GM06990 (cell line): ENCODE results near the gene NUP98.

Source experiments
- DNase-seq: peaks from one replicate; pipeline ENCODE4 v3.0.0-alpha.2; 2011; ENCODE audit not compliant: insufficient read length; ENCODE audit errors: extremely low read depth
- H3K27me3 ChIP-seq: replicated peaks from 2 replicates; pipeline ENCODE4 v1.6.0; 2011; ENCODE audit warnings: low read length; ENCODE audit not compliant: control insufficient read depth, insufficient read depth
- H3K36me3 ChIP-seq: 2 replicates; pipeline ENCODE4 v1.5.1; 2011; ENCODE audit warnings: low read length; ENCODE audit not compliant: control insufficient read depth, insufficient read depth
- H3K4me3 ChIP-seq: replicated peaks from 2 replicates; pipeline ENCODE4 v1.5.1; 2011; ENCODE audit warnings: low read depth, mild to moderate bottlenecking, control low read depth, low read length
- TF ChIP-seq, protein P1 (sequence below): IDR thresholded peaks from 2 replicates; pipeline ENCODE4 v1.5.1; 2011; ENCODE audit warnings: low read length, control low read depth, mild to moderate bottlenecking, inconsistent platforms; ENCODE audit not compliant: insufficient read depth, poor library complexity, severe bottlenecking

NUP98 gene

DNA sequence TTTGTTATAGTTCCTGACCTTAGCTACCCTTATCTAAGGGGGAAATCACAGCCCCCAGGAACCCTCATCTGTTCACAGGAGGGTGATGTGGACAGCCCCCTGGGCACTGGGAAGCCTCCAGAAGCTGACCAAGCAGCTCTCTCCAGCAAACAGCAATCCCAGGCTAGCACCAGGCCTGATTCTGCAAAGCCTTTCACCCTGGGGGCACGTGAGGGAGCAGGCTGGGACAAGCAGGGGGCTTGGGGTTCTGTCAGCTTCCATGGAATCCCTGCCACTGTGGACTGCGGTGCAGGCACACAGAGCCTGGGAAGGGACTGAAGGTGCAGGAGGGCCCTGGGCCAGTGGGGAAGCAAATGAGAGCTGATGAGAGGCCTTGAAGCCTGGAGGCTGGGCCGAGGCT, 13.1 kb upstream of the NUP98 start:
- TF ChIP-seq, protein P1, sequence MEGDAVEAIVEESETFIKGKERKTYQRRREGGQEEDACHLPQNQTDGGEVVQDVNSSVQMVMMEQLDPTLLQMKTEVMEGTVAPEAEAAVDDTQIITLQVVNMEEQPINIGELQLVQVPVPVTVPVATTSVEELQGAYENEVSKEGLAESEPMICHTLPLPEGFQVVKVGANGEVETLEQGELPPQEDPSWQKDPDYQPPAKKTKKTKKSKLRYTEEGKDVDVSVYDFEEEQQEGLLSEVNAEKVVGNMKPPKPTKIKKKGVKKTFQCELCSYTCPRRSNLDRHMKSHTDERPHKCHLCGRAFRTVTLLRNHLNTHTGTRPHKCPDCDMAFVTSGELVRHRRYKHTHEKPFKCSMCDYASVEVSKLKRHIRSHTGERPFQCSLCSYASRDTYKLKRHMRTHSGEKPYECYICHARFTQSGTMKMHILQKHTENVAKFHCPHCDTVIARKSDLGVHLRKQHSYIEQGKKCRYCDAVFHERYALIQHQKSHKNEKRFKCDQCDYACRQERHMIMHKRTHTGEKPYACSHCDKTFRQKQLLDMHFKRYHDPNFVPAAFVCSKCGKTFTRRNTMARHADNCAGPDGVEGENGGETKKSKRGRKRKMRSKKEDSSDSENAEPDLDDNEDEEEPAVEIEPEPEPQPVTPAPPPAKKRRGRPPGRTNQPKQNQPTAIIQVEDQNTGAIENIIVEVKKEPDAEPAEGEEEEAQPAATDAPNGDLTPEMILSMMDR = no peak
- DNase-seq = no peak
- no peak overlapping the region for H3K4me3 ChIP-seq
- no peaks in the 10 kb centered on the region for H3K27me3 ChIP-seq
- H3K36me3 ChIP-seq = no peaks in the 10 kb centered on the region

DNA sequence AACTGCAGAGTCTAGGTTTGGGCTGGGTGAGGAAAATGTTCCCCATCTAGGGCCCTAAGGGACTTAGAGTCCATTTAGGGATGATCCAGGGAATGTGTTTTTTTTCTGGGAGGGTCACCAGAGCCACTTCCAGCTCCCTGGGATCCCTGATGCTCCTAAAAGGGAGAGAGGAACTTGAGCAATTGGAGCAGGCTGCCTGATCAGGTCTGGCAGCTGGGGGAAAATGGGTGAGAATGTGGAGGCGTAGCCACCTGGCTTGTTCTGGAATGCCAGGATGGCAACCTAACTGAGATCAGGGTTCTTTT, 12.2 kb upstream of the NUP98 start:
- H3K4me3 ChIP-seq = no peak overlapping the region
- no peaks in the 10 kb centered on the region for H3K36me3 ChIP-seq
- TF ChIP-seq, protein P1 = no peak
- H3K27me3 ChIP-seq = no peaks in the 10 kb centered on the region
- no peak for DNase-seq

DNA sequence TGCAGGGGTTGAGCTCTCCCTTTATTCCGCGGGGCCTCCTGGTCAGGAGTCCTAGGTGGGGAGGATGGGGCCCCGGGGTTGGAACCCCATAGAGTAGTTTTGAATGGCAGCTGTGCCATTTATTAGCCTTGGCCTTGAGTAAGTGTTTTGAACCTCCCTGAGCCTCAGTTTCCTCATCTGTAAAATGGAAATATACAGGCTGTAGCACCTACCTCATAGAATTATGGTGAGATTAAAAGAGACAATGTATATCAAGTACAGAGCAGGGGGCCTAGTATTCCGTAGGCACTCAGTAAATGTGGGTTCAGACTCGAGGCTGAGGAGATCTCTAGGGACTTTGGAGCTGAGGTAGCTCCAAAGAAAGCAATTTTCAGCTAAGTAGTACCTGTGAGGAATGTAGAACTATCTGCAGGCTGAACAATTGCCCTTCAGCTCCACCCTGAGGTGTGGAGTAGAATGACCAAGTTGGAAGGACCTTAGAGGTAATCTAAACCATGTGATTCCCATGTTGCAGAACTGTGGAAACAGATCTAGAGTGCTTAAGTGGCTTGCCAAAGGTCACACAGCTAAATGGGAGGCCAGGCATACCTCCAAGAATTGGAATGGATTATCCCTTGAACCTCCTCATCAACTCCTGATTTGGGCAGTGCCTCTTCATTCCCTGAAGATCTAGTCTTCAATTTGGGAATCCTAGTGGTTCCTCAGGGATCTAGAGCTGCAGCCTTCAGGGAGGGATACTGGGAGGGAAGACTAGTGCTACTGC, 11.7 kb upstream of the NUP98 start:
- H3K36me3 ChIP-seq = no peaks in the 10 kb centered on the region
- TF ChIP-seq, protein P1 = peak; percentile 65
- H3K4me3 ChIP-seq = peak overlapping the region; percentile 63
- DNase-seq = no peak
- H3K27me3 ChIP-seq = no peaks in the 10 kb centered on the region

DNA sequence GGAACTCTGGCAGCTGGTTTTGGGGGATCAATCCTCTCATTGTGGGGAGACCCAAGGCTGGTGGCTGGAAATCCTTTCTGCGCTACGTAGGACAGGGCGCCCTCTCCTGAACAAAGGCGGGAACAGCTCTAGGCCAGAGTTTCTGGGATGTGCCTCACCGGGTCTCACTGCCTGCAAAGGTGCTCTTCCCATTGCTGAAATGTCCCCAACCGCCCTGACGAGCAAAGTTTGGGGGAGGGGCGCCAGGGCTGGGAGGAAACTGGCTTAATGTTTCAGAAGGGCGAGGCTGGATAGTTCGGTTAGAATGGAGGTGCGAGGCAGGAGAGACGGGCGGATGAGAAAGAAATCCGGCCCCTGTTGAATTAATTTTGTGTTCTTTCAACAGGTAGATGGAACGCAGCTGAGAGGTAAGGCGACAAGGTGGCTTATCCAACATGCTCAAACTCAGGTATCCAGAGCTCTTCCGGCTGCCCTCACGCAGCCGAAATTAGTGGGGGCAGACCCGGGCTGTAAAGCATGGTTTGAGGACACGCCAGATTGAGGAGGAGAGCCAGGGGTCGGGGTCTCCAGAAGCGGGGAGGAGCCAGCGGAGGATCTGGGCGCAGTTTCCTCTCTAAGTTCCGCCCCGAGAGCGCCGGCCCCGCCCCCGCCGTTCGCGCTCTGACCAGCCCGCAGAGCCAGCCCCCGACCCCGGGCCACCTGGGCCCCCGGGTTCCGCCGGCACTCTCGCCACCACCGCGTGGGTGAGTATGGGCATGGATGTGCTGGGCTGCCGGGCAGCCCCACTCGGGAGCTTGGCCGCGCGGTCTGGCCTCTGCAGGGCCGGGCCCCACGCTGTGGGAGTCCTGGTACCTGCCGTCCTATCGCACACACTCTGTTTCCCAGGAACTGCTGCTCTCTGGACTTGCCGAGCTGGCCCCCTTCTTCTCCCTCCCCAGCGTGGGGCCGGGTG, 10.8 kb upstream of the NUP98 start, which contains the start of gene PGAP2:
PGAP2 (plus strand) TSS at position 652 of the 952 bp plus-strand sequence. CDS start 2,700 bp downstream, outside the sequence.
- Histone ChIP-seq H3K27me3 (no peaks in the 10 kb centered on the region), H3K36me3 (no peaks in the 10 kb centered on the region), H3K4me3 (peak within 1 kb of the TSS; percentile 63)
- TF ChIP-seq, protein P1 = peak; percentile 76
- DNase-seq = peak; percentile 75

DNA sequence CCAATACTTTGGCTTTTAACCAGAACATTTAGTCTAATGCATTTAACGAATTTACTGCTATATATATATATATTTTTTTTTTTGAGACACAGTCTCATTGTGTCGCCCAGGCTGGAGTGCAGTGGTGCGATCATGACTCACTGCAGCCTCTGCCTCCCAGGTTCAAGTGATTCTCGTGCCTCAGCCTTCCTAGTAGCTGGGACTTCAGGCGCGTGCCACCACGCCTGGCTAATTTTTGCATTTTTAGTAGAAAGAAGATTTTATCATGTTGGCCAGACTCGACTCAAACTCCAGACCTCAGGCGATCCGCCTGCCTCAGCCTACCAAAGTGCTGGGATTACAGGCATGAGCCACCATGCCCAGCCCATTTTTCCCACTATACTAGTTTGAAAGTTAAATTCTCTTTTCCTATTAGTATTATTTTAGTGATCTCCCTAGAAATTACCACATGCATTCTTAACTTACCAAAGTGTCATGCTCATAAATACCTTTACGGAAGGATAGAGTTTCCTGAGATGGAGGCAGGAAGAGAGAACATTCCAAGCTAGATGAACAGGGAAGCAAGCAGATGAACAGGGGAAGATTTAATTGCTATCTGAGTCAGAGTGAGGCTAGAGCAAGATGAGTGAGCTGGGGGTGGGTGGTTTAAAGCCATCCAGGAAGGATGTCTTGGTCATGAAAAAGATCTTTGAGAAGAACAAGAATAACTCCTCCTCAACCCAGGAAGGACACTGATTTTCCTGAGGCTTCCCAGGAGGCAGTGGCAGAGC, 6.6 kb upstream of the NUP98 start:
- Histone ChIP-seq H3K27me3 (no peaks in the 10 kb centered on the region), H3K4me3 (no peak overlapping the region), H3K36me3 (no peaks in the 10 kb centered on the region)
- DNase-seq = no peak
- TF ChIP-seq, protein P1 = no peak
